H1 (cell line): ENCODE data around the gene FCRLB. TPM values are rescaled to one million over a fixed set of nuclear protein-coding genes. Genes with fewer than 3 reads are reported as not detected.

Experiments used
- CTCF ChIA-PET: fragments of 300-600 bp; sonication (Branson Sonifier 250); formaldehyde crosslinking; loops from one replicate; lab custom pipeline; 2021; ENCODE audit not compliant: partially characterized antibody; lab: Charles Lee
- POLR2A ChIA-PET: fragments of 300-600 bp; sonication (Branson Sonifier 250); formaldehyde crosslinking; loops from one replicate; lab custom pipeline; 2021; ENCODE audit warnings: inconsistent platforms; ENCODE audit not compliant: partially characterized antibody; lab: Charles Lee
- DNase-seq, 2 experiments: peaks; one replicate each; pipeline versions ENCODE4 v3.0.0 to v3.0.0-alpha.2; 2010 to 2022; ENCODE audit warnings: low spot score in 2 of 2, low read depth in 1 of 2, mixed read lengths in 1 of 2
- FAIRE-seq: peaks from 2 replicates; lab custom pipeline; 2011; peaks lifted over from hg19 to GRCh38; lab: Jason Lieb, UNC
- H2AFZ ChIP-seq: 2 replicates; pipeline ENCODE4 v1.8.1; 2012; ENCODE audit warnings: low read length, inconsistent platforms
- H2AK5ac ChIP-seq: 2 replicates; pipeline ENCODE4 v1.6.1; 2013; ENCODE audit warnings: low read depth, low read length
- H2BK120ac ChIP-seq: replicated peaks from 2 replicates; pipeline ENCODE3; 2013; ENCODE audit warnings: low read depth, low read length, inconsistent platforms
- H2BK12ac ChIP-seq: 2 replicates; pipeline ENCODE4 v1.6.1; 2013; ENCODE audit warnings: low read depth, low read length
- H2BK15ac ChIP-seq: 2 replicates; pipeline ENCODE4 v1.6.1; 2013; ENCODE audit warnings: low read length
- H2BK20ac ChIP-seq: 2 replicates; pipeline ENCODE4 v1.6.1; 2013; ENCODE audit warnings: low read length
- H2BK5ac ChIP-seq: 2 replicates; pipeline ENCODE4 v1.6.1; 2013; ENCODE audit warnings: low read depth, low read length
- H3K14ac ChIP-seq: 2 replicates; pipeline ENCODE4 v1.6.1; 2013; ENCODE audit warnings: inconsistent platforms; ENCODE audit not compliant: insufficient read length
- H3K18ac ChIP-seq: 2 replicates; pipeline ENCODE4 v1.6.1; 2013; ENCODE audit warnings: low read length; ENCODE audit errors: extremely low read depth
- H3K23ac ChIP-seq: 2 replicates; pipeline ENCODE4 v1.6.1; 2013; ENCODE audit warnings: inconsistent platforms; ENCODE audit not compliant: insufficient read length
- H3K23me2 ChIP-seq: 2 replicates; pipeline ENCODE4 v1.6.1; 2013; ENCODE audit warnings: low read depth, low read length
- H3K27ac ChIP-seq: 2 replicates; pipeline ENCODE4 v1.6.1; 2011; ENCODE audit warnings: low read depth, low read length, inconsistent platforms
- H3K27me3 ChIP-seq, 4 experiments: replicated peaks in 1 of 4; 1 replicate in 1 of 4; 2 replicates in 3 of 4; pipeline versions ENCODE4 v1.6.1 to v1.8.1; 2011 to 2013; ENCODE audit warnings: low read length in 3 of 4, mild to moderate bottlenecking in 3 of 4, inconsistent platforms in 2 of 4, mixed read lengths in 2 of 4, moderate library complexity in 1 of 4; ENCODE audit not compliant: control insufficient read depth in 3 of 4, insufficient read depth in 3 of 4; ENCODE audit errors: extremely low read depth in 1 of 4
- H3K36me3 ChIP-seq, 4 experiments: 2 replicates each; pipeline versions ENCODE4 v1.6.1 to v1.8.1; 2011 to 2013; ENCODE audit warnings: mild to moderate bottlenecking in 4 of 4, low read length in 3 of 4, moderate library complexity in 2 of 4, control low read depth in 1 of 4, inconsistent platforms in 1 of 4; ENCODE audit not compliant: insufficient read depth in 4 of 4, control insufficient read depth in 2 of 4
- H3K4ac ChIP-seq: replicated peaks from 2 replicates; pipeline ENCODE3; 2013; ENCODE audit warnings: low read length, low read depth, mixed read lengths, inconsistent platforms; ENCODE audit not compliant: insufficient read length
- H3K4me1 ChIP-seq, 4 experiments: replicated peaks in 1 of 4; 1 replicate in 1 of 4; 2 replicates in 3 of 4; pipeline versions ENCODE4 v1.6.1 to v1.8.1; 2011 to 2013; ENCODE audit warnings: low read length in 3 of 4, inconsistent platforms in 2 of 4, mixed read lengths in 1 of 4; ENCODE audit not compliant: insufficient read depth in 4 of 4, control insufficient read depth in 3 of 4
- H3K4me2 ChIP-seq, 2 experiments: 2 replicates each; pipeline versions ENCODE4 v1.6.1 to v1.8.1; 2011 to 2013; ENCODE audit warnings: low read depth in 2 of 2, low read length in 2 of 2, control low read depth in 1 of 2, inconsistent platforms in 1 of 2, mild to moderate bottlenecking in 1 of 2; ENCODE audit not compliant: insufficient read depth in 1 of 2
- H3K4me3 ChIP-seq, 4 experiments: fragments of 200-600, 300-600 bp in 1 of 4; sonication (generic), shearing (Covaris generic), sonication (Bioruptor Twin) in 1 of 4; 2 replicates each; pipeline versions ENCODE4 v1.5.1 to v1.8.1; 2011 to 2016; ENCODE audit warnings: low read length in 4 of 4, low read depth in 3 of 4, control low read depth in 2 of 4, inconsistent platforms in 2 of 4, mild to moderate bottlenecking in 2 of 4, mixed read lengths in 1 of 4, moderate library complexity in 1 of 4; ENCODE audit not compliant: insufficient read depth in 2 of 4; ENCODE audit errors: extremely low read depth in 1 of 4
- H3K56ac ChIP-seq: replicated peaks from 2 replicates; pipeline ENCODE3; 2013; ENCODE audit warnings: low read depth, mild to moderate bottlenecking, mixed read lengths, low read length, inconsistent platforms; ENCODE audit not compliant: insufficient read length
- H3K79me1 ChIP-seq: 2 replicates; pipeline ENCODE4 v1.6.1; 2013; ENCODE audit warnings: low read depth, low read length, control low read depth
- H3K79me2 ChIP-seq, 2 experiments: 2 replicates each; pipeline versions ENCODE4 v1.6.1 to v1.8.1; 2012 to 2013; ENCODE audit warnings: low read length in 2 of 2, mild to moderate bottlenecking in 2 of 2, inconsistent platforms in 1 of 2; ENCODE audit not compliant: insufficient read depth in 2 of 2, control insufficient read depth in 1 of 2
- H3K9ac ChIP-seq, 4 experiments: replicated peaks in 1 of 4; 1 replicate in 1 of 4; 2 replicates in 3 of 4; pipeline versions ENCODE4 v1.6.1 to v1.8.1; 2011 to 2013; ENCODE audit warnings: low read depth in 3 of 4, low read length in 3 of 4, control low read depth in 2 of 4, mild to moderate bottlenecking in 2 of 4, moderate library complexity in 2 of 4, inconsistent platforms in 1 of 4; ENCODE audit errors: extremely low read depth in 1 of 4
- H3K9me3 ChIP-seq, 2 experiments: 2 replicates each; pipeline versions ENCODE4 v1.6.1 to v1.8.1; 2012 to 2013; ENCODE audit warnings: mild to moderate bottlenecking in 2 of 2, moderate library complexity in 2 of 2, control low read depth in 1 of 2, inconsistent platforms in 1 of 2, low read depth in 1 of 2, low read length in 1 of 2, mixed read lengths in 1 of 2; ENCODE audit not compliant: insufficient read depth in 2 of 2
- H4K20me1 ChIP-seq, 2 experiments: replicated peaks in 1 of 2; 2 replicates each; pipeline versions ENCODE3 to v1.8.1; 2011 to 2013; ENCODE audit warnings: inconsistent platforms in 2 of 2, low read length in 2 of 2, mild to moderate bottlenecking in 1 of 2; ENCODE audit not compliant: insufficient read depth in 2 of 2, control insufficient read depth in 1 of 2
- H4K5ac ChIP-seq: 2 replicates; pipeline ENCODE4 v1.6.1; 2013; ENCODE audit warnings: low read length, low read depth, mixed read lengths, inconsistent platforms; ENCODE audit not compliant: insufficient read length
- H4K8ac ChIP-seq: 2 replicates; pipeline ENCODE4 v1.8.0; 2013; ENCODE audit warnings: mild to moderate bottlenecking, moderate library complexity, low read length, inconsistent platforms; ENCODE audit not compliant: insufficient read depth; ENCODE audit errors: extremely low read depth
- H4K91ac ChIP-seq: replicated peaks from 2 replicates; pipeline ENCODE3; 2013; ENCODE audit warnings: low read length, mixed read lengths, inconsistent platforms; ENCODE audit not compliant: insufficient read length
- ATF3 ChIP-seq: IDR thresholded peaks from 2 replicates; pipeline ENCODE4 v1.6.1; 2011; ENCODE audit warnings: low read depth, mild to moderate bottlenecking, low read length; ENCODE audit not compliant: insufficient read depth
- BCL11A ChIP-seq, 2 experiments: IDR thresholded peaks; one replicate each; pipeline ENCODE4 v1.6.1; 2011; ENCODE audit warnings: low read depth in 2 of 2, low read length in 2 of 2, mild to moderate bottlenecking in 2 of 2
- BRCA1 ChIP-seq: IDR thresholded peaks from 2 replicates; pipeline ENCODE4 v1.6.1; 2012; ENCODE audit warnings: low read depth, low read length, improper control_type of control experiment
- CTCF ChIP-seq, 3 experiments: IDR thresholded peaks; 1 replicate in 2 of 3; 2 replicates in 1 of 3; pipeline versions ENCODE4 v1.5.1 to v1.6.1; 2011; ENCODE audit warnings: low read length in 3 of 3, mild to moderate bottlenecking in 3 of 3, inconsistent platforms in 2 of 3, low read depth in 1 of 3, moderate library complexity in 1 of 3; ENCODE audit not compliant: insufficient read depth in 1 of 3; ENCODE audit errors: control extremely low read depth in 1 of 3
- EZH2 ChIP-seq: fragments of 200-600 bp; sonication (generic); IDR thresholded peaks from 2 replicates; pipeline ENCODE4 v1.7.1; 2012; ENCODE audit warnings: low read depth, mild to moderate bottlenecking, moderate library complexity, low read length, inconsistent platforms; ENCODE audit not compliant: severe bottlenecking
- NRF1 ChIP-seq: IDR thresholded peaks from 2 replicates; pipeline ENCODE4 v1.6.1; 2011; ENCODE audit warnings: mild to moderate bottlenecking, low read depth, low read length, improper control_type of control experiment
- POLR2A ChIP-seq, 2 experiments: IDR thresholded peaks; 1 replicate in 1 of 2; 2 replicates in 1 of 2; pipeline ENCODE4 v1.6.1; 2011; ENCODE audit warnings: low read depth in 2 of 2, low read length in 2 of 2, mild to moderate bottlenecking in 2 of 2; ENCODE audit errors: control extremely low read depth in 1 of 2
- POLR2AphosphoS5 ChIP-seq: IDR thresholded peaks from 2 replicates; pipeline ENCODE4 v1.6.1; 2011; ENCODE audit warnings: low read depth, low read length
- RAD21 ChIP-seq, 2 experiments: IDR thresholded peaks in 1 of 2; conservative IDR thresholded peaks in 1 of 2; 2 replicates each; pipeline ENCODE4 v1.6.1; 2011; ENCODE audit warnings: low read depth in 2 of 2, low read length in 2 of 2, improper control_type of control experiment in 1 of 2, inconsistent platforms in 1 of 2, mild to moderate bottlenecking in 1 of 2, moderate library complexity in 1 of 2
- SIRT6 ChIP-seq: IDR thresholded peaks from one replicate; pipeline ENCODE4 v1.7.1; 2012; ENCODE audit warnings: low read length, inconsistent platforms
- SP1 ChIP-seq: IDR thresholded peaks from 2 replicates; pipeline ENCODE4 v1.6.1; 2011; ENCODE audit warnings: low read depth, low read length
- WGBS, 2 experiments: shearing (Covaris generic) in 1 of 2; methylation state at CpG; one replicate each; pipeline versions ENCODE4 v1.1.6 to v1.1.7; 2013 to 2015; ENCODE audit warnings: low lambda C conversion rate in 2 of 2, mixed read lengths in 2 of 2, inconsistent platforms in 1 of 2, low coverage in 1 of 2, missing lambda C conversion rate in 1 of 2; ENCODE audit not compliant: insufficient replicate concordance in 2 of 2, insufficient coverage in 1 of 2, insufficient read length in 1 of 2; ENCODE audit errors: extremely low coverage in 1 of 2, missing lambda C conversion rate in 1 of 2; 5-methylcytosine and 5-hydroxymethylcytosine counted together
- polyA plus RNA-seq, 7 experiments: library from polyadenylated mRNA; depleted of rRNA in 3 of 7; stranded (reverse) in 5 of 7; unstranded in 2 of 7; fragments of >200 nt in 5 of 7; fragments of 200-250 nt in 2 of 7; gene quantifications; 1 replicate in 5 of 7; 2 replicates in 1 of 7; 4 replicates in 1 of 7; pipeline versions ENCODE4 v1.2.1 to v1.2.3, GENCODE V29; 2011 to 2013; ENCODE audit warnings: missing spikeins in 2 of 7, mixed read lengths in 2 of 7
- total RNA-seq: library from RNA; stranded (reverse); fragmentation: NEBNext Ultra II Directional; extraction: Animal tissue kit (Norgen Biotek cat#: 25700); gene quantifications from 2 replicates; pipeline ENCODE4 v1.2.1, GENCODE V29; 2021

The FCRLB gene
- total and polyA plus RNA-seq, 2 of the 8 experiments (the other 6 are each of a cell fraction or from before 2014, with no cell fraction given), result 0.14 to 0.24 TPM

- no peaks in the 10 kb centered on the region for H3K9me3 ChIP-seq
- no peak overlapping the region for H4K8ac ChIP-seq
- H3K79me2 ChIP-seq, result no peaks in the 10 kb centered on the region
- ChIA-PET CTCF (interaction anchor here (1.1 kb wide), 1 partner anchor 18 kb away, joined by 3 read pairs; the partner anchor contains the start of gene FCRLA), POLR2A (interaction anchor here (0.6 kb wide), 1 partner anchor 26 kb away, joined by 3 read pairs; no protein-coding TSS in a partner anchor)
- no peak overlapping the region for H4K91ac ChIP-seq
- FAIRE-seq, result no peak
- H3K4me3 ChIP-seq, result no peak overlapping the region
- H3K4me1 ChIP-seq, result no peaks in the 10 kb centered on the region
- no peak overlapping the region for H3K23ac ChIP-seq
- H4K20me1 ChIP-seq, result no peaks in the 10 kb centered on the region
- no peak overlapping the region for H3K9ac ChIP-seq
- H2AFZ ChIP-seq, result no peak overlapping the region
- H3K4ac ChIP-seq, result no peak overlapping the region
- no peak overlapping the region for H3K27ac ChIP-seq
- H3K27me3 ChIP-seq, result no peaks in the 10 kb centered on the region
- no peak overlapping the region for H4K5ac ChIP-seq
- no peak overlapping the region for H2AK5ac ChIP-seq
- no peak overlapping the region for H3K56ac ChIP-seq
- no peak overlapping the region for H2BK12ac ChIP-seq
- DNase-seq, result no peak
- WGBS, 2 experiments, result 79% methylated on average over 3 of the region's 3 CpGs; no CpG with 5 or more reads in 1 of the 2 experiments
- no peak overlapping the region for H2BK15ac ChIP-seq
- H3K36me3 ChIP-seq, result no peaks in the 10 kb centered on the region
- no peaks in the 10 kb centered on the region; the same call in 1 of the 2 replicates for H3K23me2 ChIP-seq
- no peak overlapping the region for H3K4me2 ChIP-seq
- no peaks in the 10 kb centered on the region for H3K79me1 ChIP-seq
- no peak overlapping the region for H2BK20ac ChIP-seq
- H3K18ac ChIP-seq, result no peak overlapping the region
- no peak overlapping the region for H3K14ac ChIP-seq
- no peak overlapping the region for H2BK120ac ChIP-seq
- no peak overlapping the region for H2BK5ac ChIP-seq
- TF ChIP-seq ATF3 (no peak), SP1 (no peak), EZH2 (no peak), BRCA1 (no peak), BCL11A (IDR thresholded peaks at IDR 0.05; ENCODE audit: low read depth in 2 of 2, low read length in 2 of 2) (no peak), NRF1 (no peak), CTCF (IDR thresholded peaks at IDR 0.05; ENCODE audit: control extremely low read depth in 1 of 3, insufficient read depth in 1 of 3, low read depth in 1 of 3, low read length in 3 of 3) (no peak), POLR2AphosphoS5 (no peak), RAD21 (IDR thresholded peaks at IDR 0.05 in 1 of 2, conservative IDR thresholded peaks at IDR 0.05 in 1 of 2; ENCODE audit: low read depth in 2 of 2, low read length in 2 of 2) (no peak), POLR2A (IDR thresholded peaks at IDR 0.05; ENCODE audit: control extremely low read depth in 1 of 2, low read depth in 2 of 2, low read length in 2 of 2) (no peak), SIRT6 (no peak)
Observed at GRCh38 chr1:161688946-161689345, 32.4 kb upstream of the FCRLB start.
